Activated T-cell treated with anti-CD3 and anti-CD28 coated beads for 48 hours (primary cell): ENCODE results near the gene CSMD2.

Source experiments
- DNase-seq: peaks from one replicate; pipeline ENCODE4 v3.0.0-alpha.2; 2020; ENCODE audit warnings: low read depth

CSMD2 gene

DNA sequence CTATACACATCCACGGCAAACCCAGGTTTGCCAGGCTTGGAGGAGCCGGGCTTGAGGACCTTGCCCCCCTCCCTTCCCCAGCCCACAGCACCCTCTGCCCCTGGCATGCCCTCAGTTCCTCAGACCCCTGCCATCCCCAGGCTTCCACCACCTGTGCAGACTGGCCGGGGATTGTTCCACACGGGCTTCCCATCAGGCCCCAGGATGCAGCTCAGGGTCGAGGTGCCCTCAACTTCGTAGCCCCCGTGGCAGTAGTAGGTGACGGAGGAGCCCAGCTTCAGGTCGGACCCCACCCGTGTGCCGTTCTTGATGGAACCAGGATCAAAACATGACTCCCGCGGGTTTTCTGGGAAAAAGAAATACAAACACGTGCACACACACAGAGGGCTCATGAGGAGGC, 528.8 kb downstream of the CSMD2 start:
- DNase-seq = no peak

DNA sequence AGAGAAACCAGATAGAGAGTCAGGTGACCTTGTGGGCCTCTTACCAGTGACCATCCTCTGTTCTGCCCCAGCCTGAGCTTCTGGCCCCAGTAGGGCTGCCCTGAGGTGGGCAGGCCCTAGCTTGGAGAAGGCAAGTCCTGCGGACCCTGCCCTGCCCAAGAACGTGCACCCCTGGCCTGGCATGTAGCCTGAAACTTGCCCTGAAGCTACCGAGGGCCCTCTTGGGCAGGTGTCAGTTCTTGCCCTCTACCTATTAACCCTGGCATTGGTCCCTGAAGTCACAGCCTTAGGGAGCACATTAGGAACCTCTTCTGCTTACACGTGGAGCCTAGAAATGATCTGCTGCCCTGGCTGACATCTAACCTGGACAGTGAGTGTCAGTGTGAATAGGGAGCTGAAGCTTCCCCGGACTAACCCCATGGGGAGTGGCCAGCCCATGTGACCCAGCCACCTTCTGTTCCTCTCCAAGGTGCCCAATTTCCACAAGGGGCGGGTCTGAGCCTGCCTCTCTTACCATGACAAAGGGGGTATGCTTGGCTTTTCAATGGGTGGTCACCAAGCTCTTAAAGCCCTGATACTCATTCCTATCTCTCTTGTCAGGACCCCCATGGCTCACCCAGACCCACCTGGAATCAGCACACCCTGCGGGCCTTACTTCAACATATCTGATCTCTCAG, 529.6 kb downstream of the CSMD2 start:
- no peak for DNase-seq

DNA sequence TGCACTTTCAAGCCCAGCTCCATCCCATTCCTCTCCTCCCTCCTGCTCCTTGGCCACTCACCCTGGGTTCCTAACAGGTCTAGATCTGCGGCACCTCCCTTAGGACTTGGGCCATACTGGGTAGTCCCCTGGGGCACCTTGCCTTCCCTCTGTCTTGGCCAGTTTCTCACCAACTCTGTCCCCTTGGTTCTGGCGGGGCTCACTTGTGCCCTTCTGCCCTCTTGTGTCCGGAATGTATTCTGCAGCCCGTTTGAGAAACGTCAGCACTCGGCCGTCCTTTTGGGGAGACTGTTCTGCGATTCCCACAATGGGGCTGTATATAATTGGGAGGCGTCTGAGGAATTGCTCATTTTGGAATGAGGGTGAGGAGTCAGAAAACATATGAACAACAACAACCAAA, 530.2 kb downstream of the CSMD2 start:
- DNase-seq = no peak

DNA sequence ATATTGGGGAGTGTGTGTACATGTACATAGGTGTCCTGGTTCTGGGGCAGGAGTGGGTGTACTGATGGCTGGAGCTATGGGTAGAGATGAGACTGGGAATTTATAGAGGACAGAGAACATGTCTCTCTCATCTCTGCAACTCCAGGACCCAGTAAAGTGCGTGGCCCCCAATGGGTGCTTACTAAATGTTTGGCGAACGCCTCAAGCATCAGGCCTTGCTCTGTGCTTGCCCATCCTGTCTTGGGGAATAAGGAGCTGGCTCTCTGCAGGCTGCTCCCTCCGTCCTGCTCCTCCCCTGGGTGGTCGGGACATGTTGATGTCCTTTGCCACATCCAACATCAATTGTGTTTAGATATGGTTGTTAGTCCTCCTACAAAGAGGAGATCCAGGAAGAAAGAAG, 530.9 kb downstream of the CSMD2 start:
- DNase-seq = no peak

DNA sequence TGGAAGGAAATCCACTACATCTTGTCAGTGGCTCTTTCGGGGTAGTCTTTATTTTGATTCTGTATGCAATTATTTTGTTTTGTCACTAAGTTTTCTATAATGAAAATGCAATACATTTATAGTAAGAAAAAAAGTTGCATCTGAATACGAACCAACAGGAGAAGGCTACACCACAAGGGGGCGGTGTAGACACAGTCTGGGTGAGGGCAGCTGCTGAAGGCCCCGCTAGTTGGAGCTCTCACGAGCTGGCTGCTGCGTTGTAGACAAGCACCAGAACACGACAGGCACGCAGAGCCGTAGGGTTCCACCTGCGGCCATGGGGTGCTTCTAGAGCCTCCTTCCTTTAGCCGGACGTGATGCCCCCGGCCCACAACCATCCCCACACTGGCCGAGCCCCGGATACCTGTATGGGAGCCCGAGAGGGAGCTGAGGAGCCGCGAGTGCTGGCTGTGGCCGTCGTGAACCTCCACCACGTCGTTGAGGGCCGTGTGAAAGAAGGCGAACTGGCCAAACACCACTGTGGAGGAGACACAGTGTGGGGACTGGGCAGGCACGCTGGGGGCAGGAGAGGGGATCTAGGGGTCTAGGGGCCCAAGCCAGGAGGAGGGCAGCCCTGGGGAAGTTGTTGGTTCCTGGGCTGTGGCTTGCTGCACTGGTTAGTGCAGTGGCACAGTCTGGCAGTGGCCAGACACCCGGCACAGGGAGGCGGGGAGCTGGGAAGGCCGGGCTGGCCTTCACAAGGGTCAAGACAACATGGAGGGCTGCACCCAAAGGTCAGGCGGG, 531.8 kb downstream of the CSMD2 start:
- peak; percentile 78 for DNase-seq

DNA sequence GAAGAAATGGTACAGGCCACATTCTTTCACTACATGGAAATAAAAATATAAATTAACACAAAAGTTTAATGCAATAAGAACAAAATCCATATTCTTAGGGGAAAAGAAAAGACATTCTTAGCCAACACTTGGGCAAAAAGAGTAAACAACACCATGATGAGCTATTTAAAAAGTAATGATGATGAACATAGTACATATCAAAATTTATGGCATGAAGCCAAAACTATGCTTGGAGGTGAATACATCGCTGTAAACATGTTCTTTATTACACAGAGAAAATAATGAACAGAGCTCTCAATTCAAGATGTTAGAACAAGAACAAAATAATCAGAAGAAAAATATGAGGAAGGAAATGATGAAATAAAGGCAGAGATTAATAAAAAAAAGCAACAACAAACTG, 534.3 kb downstream of the CSMD2 start:
- DNase-seq = no peak

DNA sequence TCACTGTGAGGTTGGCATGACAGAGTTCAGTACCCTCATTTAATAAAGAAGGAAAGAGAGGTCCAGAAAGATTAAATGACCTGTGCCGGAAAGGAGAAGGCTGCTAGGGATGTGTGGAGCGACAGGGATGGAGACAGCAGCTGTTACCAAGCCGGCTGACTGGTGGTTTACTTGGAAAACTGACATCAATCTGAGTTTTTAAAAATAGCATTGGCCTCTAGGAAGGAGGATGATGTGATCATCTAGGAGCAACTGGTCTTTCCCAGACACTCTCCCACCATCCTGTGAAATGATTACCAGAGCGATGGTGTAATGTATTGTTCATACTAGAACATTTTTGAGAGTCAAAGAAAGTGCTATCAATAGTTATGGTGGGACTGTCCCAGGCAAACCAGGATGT, 538.2 kb downstream of the CSMD2 start:
- DNase-seq = no peak

DNA sequence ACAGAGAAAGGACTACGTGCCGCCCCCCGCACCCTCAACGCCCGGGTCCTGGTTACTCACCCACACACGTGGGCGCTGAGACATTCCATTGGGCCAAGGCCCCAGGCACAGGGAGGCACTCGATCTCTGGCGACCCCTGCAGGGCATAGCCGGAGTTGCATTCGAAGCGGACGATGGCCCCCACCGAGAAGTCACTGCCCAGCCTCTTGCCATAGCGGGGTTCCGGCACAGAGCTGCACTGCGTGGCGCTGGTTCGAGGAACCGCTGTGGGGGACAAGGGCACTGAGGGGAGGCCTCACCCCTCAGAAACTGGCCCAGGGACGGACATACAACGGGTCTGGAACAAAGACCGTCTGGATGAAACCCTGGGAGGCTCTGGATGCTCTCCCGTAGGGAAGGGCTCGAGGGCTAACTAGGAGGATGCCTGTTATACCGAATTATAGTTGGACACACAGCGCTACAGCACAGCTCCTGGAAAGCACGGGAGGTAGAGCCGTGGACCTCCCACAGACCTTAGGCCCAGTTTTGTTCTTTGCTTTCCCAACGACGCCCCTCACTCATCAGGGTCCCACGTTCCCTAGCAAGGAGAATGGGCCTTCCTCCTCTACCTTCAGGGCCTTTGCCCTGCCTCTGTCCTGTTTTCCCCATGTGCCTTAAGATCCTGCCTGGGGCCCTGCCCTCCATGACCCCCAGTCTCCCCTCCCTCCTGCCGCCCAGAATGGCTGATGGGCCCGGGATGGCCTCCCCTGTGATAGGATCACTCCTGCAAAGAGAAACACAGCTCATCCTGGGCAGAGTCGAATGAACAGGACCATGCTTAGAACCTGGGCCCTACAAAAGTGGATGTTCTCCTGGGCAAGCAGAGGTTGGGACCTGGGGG, 539.8 kb downstream of the CSMD2 start:
- peak; percentile 18 for DNase-seq

DNA sequence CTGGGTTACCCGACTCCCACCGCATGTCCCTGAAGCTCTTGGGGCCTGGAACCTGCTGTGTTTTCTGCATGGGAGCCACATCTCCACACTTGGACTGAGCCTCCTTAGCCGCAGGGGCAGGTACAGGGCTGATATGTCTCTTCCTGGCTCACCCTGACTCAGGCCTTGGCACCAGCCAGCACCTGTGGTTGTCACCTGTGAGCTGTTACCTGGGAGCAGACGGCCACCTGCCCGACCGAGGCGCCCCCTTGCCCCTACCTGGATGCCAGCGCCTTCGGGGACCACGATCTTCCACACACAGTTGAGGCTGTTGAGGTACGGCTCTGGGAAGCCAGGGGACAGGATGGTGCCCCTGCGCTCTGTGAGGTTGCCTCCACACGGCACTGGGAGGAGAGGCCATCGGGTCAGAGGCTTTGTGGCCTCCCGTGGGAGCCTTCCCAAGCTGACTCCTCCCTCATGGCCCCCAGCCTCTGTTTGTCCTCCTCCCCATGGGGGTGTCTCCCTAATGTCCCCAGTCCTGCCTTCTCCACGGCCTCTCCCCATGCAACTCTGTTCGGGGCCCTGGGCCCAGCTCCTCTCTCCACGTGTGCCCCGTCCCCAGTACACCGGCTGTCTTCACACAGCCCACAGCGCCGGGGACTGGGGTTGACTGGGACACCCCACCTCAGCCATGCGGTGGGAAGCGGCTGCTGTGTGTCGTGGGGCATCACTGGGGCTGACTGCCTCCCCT, 540.6 kb downstream of the CSMD2 start:
- no peak for DNase-seq

DNA sequence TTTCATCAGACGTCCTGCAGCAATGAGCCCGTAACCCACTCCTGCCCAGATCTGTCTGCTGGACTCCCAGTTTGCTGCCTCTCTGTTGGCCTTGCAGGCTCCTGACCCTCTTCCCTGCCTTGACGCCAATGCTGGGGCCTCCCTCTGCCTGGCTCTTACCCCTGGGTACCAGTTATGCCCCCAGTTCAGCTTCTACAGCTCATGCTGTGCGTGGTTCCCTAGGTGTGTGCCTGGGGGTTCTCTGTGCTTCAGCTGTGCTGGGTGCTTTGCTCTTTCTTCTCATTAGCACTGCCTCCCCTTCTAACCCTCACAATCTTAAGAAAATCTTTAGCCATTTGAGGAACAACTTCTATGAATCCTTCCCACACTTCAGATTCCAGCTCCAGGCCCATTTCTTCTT, 541.2 kb downstream of the CSMD2 start:
- DNase-seq = no peak

DNA sequence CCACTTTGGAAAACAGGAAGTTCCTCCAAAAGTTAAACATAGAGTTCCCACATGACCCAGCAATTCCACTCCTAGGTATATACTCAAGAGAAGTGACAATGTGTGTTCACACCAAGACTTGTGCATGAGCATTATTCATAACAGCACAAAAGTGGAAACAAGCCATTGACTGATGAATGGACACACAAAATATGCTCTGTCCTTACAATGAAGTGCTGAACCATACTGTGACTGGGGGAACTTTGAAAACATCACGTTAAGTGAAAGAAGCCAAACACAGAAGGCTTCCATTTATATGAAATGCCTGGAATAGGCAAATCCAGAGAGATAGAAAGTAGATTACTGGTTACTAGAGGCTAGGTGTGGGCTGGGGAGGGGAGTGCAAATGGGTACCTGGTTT, 542.3 kb downstream of the CSMD2 start:
- DNase-seq = no peak

DNA sequence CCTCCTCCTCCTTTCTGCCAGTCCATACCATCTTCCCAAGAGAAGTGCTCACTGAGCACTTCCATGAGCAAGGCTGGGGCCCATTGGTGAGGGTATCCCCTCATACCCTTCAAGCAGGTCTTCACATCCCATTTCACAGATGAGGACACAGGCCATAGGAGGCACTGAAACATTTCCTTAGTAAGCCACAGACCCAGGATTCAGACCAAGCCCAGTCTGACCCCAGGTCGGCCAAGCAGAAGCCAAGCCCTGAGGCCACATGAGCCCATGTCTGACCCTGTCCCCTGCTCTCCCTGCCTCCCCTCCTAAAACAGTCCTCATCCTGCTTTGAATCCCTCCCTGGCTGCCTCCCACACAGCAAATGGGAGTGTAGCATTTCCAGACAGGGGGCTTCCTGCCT, 546.4 kb downstream of the CSMD2 start:
- DNase-seq = no peak

DNA sequence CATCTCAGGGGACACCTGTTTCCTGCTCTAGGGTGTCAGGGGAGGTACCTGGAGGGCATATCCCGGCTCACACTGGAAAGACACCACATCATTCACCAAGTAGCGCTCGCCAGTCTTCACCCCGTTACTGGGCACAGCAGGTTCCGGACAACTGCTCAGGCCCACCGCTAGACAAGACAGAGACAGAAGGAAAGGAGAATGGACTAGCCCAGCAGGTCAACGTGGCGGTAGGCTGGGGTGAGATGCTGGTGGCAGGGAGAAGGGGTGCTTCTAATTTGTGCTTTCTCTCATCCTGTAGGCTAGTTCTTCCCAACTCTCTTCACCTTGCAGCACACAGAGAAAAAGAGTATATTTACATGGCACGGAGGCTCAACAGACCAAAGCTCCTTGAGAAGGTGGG, 547.6 kb downstream of the CSMD2 start:
- DNase-seq = no peak

DNA sequence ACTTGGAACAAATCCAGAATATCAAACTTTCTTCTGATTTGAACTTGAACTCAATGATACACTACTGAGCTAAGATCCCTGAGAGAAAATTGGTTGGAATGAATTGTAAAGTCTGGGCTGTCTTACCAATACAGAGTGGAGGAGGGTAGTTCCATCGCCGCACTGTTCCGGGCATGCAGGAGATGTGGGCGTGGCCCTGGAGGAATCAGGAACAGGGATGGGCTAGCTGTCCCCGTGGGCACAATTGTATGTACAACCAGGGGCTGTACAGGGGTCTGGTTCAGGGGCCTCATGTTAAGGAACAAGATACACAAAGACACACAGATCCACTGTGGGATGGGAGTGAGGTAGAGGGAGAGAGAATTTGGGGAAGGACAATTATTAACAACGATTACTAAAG, 548.2 kb downstream of the CSMD2 start:
- DNase-seq = no peak

DNA sequence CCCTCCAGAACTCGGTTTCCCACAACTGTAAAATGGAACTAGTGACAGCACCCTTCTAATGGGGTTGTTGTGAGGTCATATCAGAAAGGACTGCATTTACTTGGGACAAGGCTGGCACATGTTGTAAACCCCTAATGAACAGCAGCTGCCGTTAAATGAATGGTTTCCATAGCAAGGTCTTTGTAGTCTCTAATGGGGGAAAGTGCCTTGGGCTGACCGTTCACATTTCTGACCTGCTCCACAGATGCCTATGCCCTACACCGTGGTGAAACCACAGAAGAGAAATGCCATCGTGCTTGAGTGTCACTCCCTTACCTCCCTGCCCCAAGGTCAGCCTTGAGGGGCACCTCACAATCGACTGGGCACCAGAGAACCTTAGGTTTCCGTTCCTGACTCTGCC, 549.5 kb downstream of the CSMD2 start:
- DNase-seq = no peak

DNA sequence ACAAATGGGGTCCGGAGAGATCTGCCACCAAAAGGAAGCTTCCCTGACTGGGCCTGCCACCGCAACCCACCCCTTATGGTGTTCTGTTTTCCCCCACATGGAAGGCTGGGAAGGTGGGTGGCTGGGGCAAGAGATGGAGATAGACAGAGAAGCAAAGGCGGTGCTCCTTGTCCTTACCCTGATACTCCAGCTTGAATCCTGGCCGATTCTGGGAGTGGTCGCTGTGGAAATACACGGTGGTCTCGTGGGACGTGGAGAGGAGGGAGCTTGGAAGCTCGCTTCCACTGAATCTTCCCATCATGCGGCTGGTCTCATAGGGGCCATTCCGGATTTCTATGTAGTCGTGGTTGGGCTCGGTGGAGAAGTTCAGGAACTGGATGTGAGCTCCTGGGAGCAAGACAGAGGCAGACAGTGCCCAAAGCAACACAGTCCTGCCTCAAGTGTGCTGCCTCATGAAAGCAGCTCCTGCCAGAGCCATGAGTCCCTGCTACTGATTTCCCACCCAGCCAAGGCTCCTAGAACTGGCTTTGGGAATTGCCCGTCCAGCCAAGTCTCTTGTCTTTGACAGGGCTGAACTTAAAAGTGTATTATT, 554.1 kb downstream of the CSMD2 start:
- no peak for DNase-seq

DNA sequence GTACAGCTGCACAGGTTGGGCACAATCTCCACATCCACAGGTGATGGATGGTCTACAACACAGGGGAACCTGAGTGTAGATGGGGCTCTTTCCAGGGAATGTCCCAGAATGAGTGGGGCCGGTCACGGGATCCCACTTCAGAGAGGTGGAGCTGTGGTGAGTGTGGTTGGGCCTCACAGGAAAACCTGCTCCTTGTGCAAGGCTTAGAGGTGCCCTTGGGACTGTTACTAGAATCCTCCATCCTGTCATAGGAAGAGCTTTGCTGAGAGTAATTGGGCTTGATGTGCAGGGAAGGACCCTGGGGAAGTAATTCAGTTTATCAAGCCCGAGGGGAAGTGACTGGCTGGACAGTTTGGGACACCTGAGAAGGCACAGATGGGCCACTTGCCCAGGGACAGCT, 554.6 kb downstream of the CSMD2 start:
- no peak for DNase-seq

DNA sequence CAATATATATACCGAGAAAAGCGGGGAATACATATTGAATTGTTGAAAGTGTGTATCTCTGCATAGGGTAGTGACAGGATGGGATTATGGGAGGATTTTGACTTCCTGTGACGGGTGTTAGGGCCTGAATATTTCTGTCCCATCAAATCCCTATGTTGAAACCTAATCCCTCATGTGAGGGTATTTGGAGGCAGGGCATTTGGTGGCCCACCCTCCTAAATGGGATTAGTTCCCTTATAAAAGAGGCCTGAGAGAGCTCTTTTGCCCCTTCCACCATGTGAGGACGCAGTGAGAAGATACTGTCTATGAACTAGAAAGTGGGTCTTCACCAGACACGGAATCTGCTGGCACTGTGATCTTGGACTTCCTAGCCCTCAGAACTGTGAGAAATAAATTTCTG, 555.3 kb downstream of the CSMD2 start:
- DNase-seq = no peak

DNA sequence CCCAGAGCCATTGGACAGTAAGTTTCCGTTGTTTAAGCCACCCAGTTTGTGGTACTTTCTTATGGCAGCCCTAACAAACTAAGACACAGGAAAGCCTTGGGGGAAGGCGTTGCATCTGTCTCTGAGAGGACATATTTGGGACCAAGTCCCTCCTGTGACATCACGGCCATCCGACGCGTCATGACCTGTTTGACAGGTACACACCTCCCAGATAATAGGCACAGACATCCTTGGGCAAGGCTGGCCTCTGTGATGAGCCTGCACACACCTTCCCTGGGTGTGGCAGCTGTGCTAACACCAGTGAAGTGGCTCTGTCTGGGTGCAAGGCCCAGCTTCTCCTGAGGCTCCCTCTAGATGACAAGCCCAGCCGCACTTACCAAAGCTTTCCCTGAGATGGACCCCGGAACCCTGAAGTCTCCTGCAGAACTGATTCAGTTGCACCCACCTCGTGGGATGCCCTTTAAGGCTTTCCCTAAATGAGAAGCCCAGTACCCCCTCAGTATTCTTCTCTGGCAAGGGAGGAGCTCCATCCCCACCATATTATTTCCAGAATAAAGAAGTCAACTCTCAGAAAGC, 556.1 kb downstream of the CSMD2 start:
- DNase-seq = no peak

DNA sequence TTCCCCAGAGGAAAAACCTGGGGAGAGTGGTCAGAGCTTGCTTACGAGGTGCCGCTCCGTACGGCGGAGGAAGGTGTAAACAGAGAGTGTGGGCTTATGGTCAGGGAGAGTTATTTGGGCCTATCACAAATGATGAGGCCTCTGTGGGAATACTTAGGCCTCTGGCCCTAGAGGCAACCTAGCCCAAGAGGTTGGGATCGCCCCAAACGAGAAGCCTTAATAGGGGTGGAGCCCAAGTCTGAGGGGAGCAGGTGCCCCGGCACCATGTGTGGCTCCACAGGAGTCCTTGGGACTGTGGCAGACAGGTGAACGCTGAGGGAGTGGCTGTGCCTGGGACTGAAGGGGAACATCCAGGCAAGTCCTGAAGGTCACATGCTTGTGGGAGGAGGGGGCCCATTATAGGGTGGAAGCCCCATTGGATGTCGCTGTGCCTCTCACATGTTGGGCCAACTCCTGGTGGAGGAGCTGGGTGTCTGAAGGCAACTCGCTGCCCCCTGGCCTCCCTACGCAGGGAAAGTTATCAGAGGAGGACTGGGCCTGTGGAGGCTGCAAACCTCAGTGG, 557.5 kb downstream of the CSMD2 start:
- DNase-seq = no peak

DNA sequence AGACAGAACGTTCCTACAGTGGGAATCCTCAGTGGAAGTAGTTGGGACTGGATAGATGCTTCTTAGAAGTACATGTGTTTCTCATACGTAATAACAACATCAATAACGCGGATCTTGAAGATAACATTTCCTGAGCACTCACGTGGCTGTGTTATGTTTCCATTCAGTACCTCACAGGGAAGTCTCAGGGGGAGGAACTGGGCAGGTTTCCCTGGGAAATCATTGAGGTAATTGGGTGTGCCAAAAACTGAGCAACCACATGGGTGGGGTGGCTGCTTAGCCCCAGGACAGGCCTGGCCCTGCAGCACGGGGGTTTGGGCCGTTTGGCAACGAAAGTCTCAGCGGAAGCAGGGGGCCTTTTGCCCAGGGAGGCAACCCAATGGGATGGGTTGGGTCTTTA, 558.8 kb downstream of the CSMD2 start:
- no peak for DNase-seq
